Measurements from ENCODE around the gene ABCC11.

DNA sequence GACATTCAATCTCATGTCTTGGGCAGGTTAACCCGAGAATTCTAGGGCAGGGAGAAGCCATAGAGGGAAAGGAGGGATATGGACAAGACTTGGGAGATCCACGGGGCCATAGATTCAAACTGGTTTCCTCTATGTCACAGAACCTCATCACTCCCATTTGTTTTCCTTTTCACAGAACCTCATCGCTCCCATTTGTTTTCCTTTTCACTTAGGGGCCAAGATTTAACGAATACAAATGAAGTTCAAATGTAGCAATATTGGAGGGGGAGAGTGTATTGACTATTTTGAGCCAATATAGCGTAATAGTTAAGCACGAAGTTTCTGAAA, 42.6 kb downstream of the ABCC11 start:
- TF ChIP-seq, protein P1, sequence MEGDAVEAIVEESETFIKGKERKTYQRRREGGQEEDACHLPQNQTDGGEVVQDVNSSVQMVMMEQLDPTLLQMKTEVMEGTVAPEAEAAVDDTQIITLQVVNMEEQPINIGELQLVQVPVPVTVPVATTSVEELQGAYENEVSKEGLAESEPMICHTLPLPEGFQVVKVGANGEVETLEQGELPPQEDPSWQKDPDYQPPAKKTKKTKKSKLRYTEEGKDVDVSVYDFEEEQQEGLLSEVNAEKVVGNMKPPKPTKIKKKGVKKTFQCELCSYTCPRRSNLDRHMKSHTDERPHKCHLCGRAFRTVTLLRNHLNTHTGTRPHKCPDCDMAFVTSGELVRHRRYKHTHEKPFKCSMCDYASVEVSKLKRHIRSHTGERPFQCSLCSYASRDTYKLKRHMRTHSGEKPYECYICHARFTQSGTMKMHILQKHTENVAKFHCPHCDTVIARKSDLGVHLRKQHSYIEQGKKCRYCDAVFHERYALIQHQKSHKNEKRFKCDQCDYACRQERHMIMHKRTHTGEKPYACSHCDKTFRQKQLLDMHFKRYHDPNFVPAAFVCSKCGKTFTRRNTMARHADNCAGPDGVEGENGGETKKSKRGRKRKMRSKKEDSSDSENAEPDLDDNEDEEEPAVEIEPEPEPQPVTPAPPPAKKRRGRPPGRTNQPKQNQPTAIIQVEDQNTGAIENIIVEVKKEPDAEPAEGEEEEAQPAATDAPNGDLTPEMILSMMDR (conservative IDR thresholded peaks at IDR 0.05 in 1 of 2, IDR thresholded peaks at IDR 0.05 in 1 of 2; ENCODE audit: extremely low read depth in 1 of 2, insufficient read depth in 1 of 2, low read depth in 1 of 2, low read length in 2 of 2): no peak
- TF ChIP-seq EZH2 (IDR thresholded peaks at IDR 0.05; ENCODE audit: borderline replicate concordance, low read length): no peak
